Fibroblast of skin of back (primary cell): ENCODE data around the gene DCAF12.

Experiments
- DNase-seq: peaks from one replicate; pipeline ENCODE4 v3.0.0-alpha.2; 2013

The DCAF12 gene

GRCh38 chr9:34124926-34125325, 1.6 kb downstream of the DCAF12 start:
- DNase-seq, result no peak

- DNase-seq, result no peak
Measured at GRCh38 chr9:34124099-34124498, 2.4 kb downstream of the DCAF12 start.

GRCh38 chr9:34123682-34124081, 2.8 kb downstream of the DCAF12 start:
- DNase-seq, result no peak

GRCh38 chr9:34121996-34122395, 4.5 kb downstream of the DCAF12 start:
- DNase-seq, result no peak

- no peak for DNase-seq
Measured at GRCh38 chr9:34119713-34120112, 6.8 kb downstream of the DCAF12 start.

- DNase-seq, result no peak
Measured at GRCh38 chr9:34114436-34114835, 12.1 kb downstream of the DCAF12 start.

- no peak for DNase-seq
Measured at GRCh38 chr9:34106110-34106509, 20.4 kb downstream of the DCAF12 start.

- no peak for DNase-seq
Measured at GRCh38 chr9:34102796-34103195, 23.7 kb downstream of the DCAF12 start.

- no peak for DNase-seq
Measured at GRCh38 chr9:34098307-34098706, 28.2 kb downstream of the DCAF12 start.

GRCh38 chr9:34097865-34098264, 28.6 kb downstream of the DCAF12 start:
- DNase-seq, result no peak

GRCh38 chr9:34096751-34097150, 29.7 kb downstream of the DCAF12 start:
- DNase-seq, result no peak

GRCh38 chr9:34093578-34093977, 32.9 kb downstream of the DCAF12 start:
- DNase-seq, result no peak

GRCh38 chr9:34089311-34089710, 37.2 kb downstream of the DCAF12 start:
- DNase-seq, result no peak

- no peak for DNase-seq
Measured at GRCh38 chr9:34087370-34087769, 39.1 kb downstream of the DCAF12 start.

GRCh38 chr9:34086864-34087263, 39.6 kb downstream of the DCAF12 start:
- DNase-seq, result no peak

- no peak for DNase-seq
Measured at GRCh38 chr9:34085581-34086500, 40.7 kb downstream of the DCAF12 start.

- DNase-seq, result no peak
Measured at GRCh38 chr9:34084562-34084961, 41.9 kb downstream of the DCAF12 start.

- peak; percentile 50 for DNase-seq
Measured at GRCh38 chr9:34079181-34079580, 47.3 kb downstream of the DCAF12 start.

- peak; percentile 56 for DNase-seq
Measured at GRCh38 chr9:34072868-34073590, 53.5 kb downstream of the DCAF12 start.

GRCh38 chr9:34072410-34072809, 54.1 kb downstream of the DCAF12 start:
- DNase-seq, result no peak

GRCh38 chr9:34070606-34071324, 55.7 kb downstream of the DCAF12 start:
- no peak for DNase-seq

- DNase-seq, result no peak
Measured at GRCh38 chr9:34069831-34070230, 56.7 kb downstream of the DCAF12 start.

- no peak for DNase-seq
Measured at GRCh38 chr9:34065541-34065940, 61.0 kb downstream of the DCAF12 start.
